PC-9 (cell line): ENCODE measurements around the gene LMBR1L. TPM values are rescaled to one million over a fixed set of nuclear protein-coding genes. Genes with fewer than 3 reads are reported as not detected.

Experiments
- Bru-seq: library from RNA; stranded (reverse); fragments of 400-500 nt; gene quantifications from one replicate; lab custom pipeline; 2021; lab: Mats Ljungman, UMichigan
- BruChase-seq, 2 experiments: library from RNA; stranded (reverse); fragments of 400-500 nt; gene quantifications; one replicate each; lab custom pipeline; 2021; lab: Mats Ljungman, UMichigan
- BruUV-seq: library from RNA; stranded (reverse); fragments of 400-500 nt; replicated peaks from 2 replicates; lab custom pipeline; 2021; lab: Mats Ljungman, UMichigan
- CTCF ChIA-PET: fragments of 300-600 bp; sonication (Branson Sonifier 250); formaldehyde crosslinking; loops from one replicate; lab custom pipeline; 2022; ENCODE audit warnings: antibody characterized with exemption; lab: Charles Lee
- POLR2A ChIA-PET: fragments of 300-600 bp; sonication (Branson Sonifier 250); formaldehyde crosslinking; loops from one replicate; lab custom pipeline; 2022; ENCODE audit warnings: antibody characterized with exemption; ENCODE audit not compliant: unreplicated experiment; lab: Charles Lee
- DNase-seq, 2 experiments: peaks; one replicate each; pipeline versions ENCODE4 v3.0.0 to v3.0.0-alpha.2; 2015 to 2022; ENCODE audit warnings: mixed read lengths in 1 of 2
- H2AFZ ChIP-seq: fragments of 200-600 bp; sonication (generic); 2 replicates; pipeline ENCODE4 v1.8.1; 2017; ENCODE audit warnings: antibody characterized with exemption
- H3F3A ChIP-seq: fragments of 200-600 bp; sonication (generic); 2 replicates; pipeline ENCODE4 v1.8.1; 2017; ENCODE audit warnings: antibody characterized with exemption, mild to moderate bottlenecking, low read depth; ENCODE audit not compliant: insufficient read depth
- H3K27ac ChIP-seq: fragments of 200-600 bp; sonication (generic); 2 replicates; pipeline ENCODE4 v1.6.1; 2016; ENCODE audit warnings: mixed run types
- H3K27me3 ChIP-seq: fragments of 200-600 bp; sonication (generic); 2 replicates; pipeline ENCODE4 v1.6.1; 2016; ENCODE audit warnings: low read depth, mixed run types; ENCODE audit not compliant: insufficient read depth
- H3K36me3 ChIP-seq: fragments of 200-600 bp; sonication (generic); 2 replicates; pipeline ENCODE4 v1.6.1; 2016; ENCODE audit warnings: low read depth, mixed run types
- H3K4me1 ChIP-seq: fragments of 200-600 bp; sonication (generic); replicated peaks from 2 replicates; pipeline ENCODE4 v1.6.1; 2016; ENCODE audit warnings: mixed run types; ENCODE audit not compliant: insufficient read depth
- H3K4me2 ChIP-seq: fragments of 200-600 bp; sonication (generic); 2 replicates; pipeline ENCODE4 v1.6.1; 2017; ENCODE audit warnings: mixed run types
- H3K4me3 ChIP-seq: fragments of 200-600 bp; sonication (generic); 2 replicates; pipeline ENCODE4 v1.6.1; 2016; ENCODE audit warnings: mixed run types
- H3K79me2 ChIP-seq: fragments of 200-600 bp; sonication (generic); 2 replicates; pipeline ENCODE4 v1.6.1; 2017; ENCODE audit warnings: low read depth, mixed run types
- H3K9me2 ChIP-seq: fragments of 200-600 bp; sonication (generic); 2 replicates; pipeline ENCODE4 v1.8.1; 2017; ENCODE audit warnings: mild to moderate bottlenecking; ENCODE audit not compliant: insufficient read depth
- H3K9me3 ChIP-seq: fragments of 200-600 bp; sonication (generic); 2 replicates; pipeline ENCODE4 v1.8.1; 2016; ENCODE audit warnings: low read depth; ENCODE audit not compliant: insufficient read depth
- H4K20me1 ChIP-seq: fragments of 200-600 bp; sonication (generic); 2 replicates; pipeline ENCODE4 v1.8.1; 2017; ENCODE audit not compliant: insufficient read depth
- EZH2 ChIP-seq: fragments of 200-600 bp; sonication (generic); IDR thresholded peaks from 2 replicates; pipeline ENCODE4 v1.8.0; 2017; ENCODE audit warnings: antibody characterized with exemption, low read depth
- intact Hi-C: fragments of 100-400 bp; cut with micrococcal nuclease; formaldehyde crosslinking; loops from one replicate; pipeline ENCODE4 v1.10.0; 2022; ENCODE audit not compliant: unreplicated experiment
- long read RNA-seq: library from polyadenylated mRNA; stranded (forward); transcript quantifications from one replicate; pipeline ENCODE4 v2.0.0, GENCODE V29; 2022
- total RNA-seq: library from RNA; stranded (reverse); gene quantifications from 2 replicates; pipeline ENCODE4 v1.2.3, GENCODE V29; 2021
- TF ChIP-seq, protein P1 (sequence below): fragments of 200-600 bp; sonication (generic); conservative IDR thresholded peaks from 2 replicates; pipeline ENCODE4 v1.6.1; 2017; ENCODE audit warnings: mixed run types, antibody characterized with exemption, mild to moderate bottlenecking, moderate library complexity

LMBR1L gene, protein sequence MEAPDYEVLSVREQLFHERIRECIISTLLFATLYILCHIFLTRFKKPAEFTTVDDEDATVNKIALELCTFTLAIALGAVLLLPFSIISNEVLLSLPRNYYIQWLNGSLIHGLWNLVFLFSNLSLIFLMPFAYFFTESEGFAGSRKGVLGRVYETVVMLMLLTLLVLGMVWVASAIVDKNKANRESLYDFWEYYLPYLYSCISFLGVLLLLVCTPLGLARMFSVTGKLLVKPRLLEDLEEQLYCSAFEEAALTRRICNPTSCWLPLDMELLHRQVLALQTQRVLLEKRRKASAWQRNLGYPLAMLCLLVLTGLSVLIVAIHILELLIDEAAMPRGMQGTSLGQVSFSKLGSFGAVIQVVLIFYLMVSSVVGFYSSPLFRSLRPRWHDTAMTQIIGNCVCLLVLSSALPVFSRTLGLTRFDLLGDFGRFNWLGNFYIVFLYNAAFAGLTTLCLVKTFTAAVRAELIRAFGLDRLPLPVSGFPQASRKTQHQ
- total RNA-seq (53.9 and 63.3 TPM in 2 replicates), Bru-seq, nascent RNA (percentile 56 among the genes with signal in this experiment), BruChase-seq, experiment 1, labeled RNA remaining after a 2-hour chase (percentile 71 among the genes with signal in this experiment), BruChase-seq, experiment 2, labeled RNA remaining after a 6-hour chase (percentile 62 among the genes with signal in this experiment)
- long read RNA-seq, partial matches to known transcripts = 1 of 2 reads
- long read RNA-seq, other reads (novel, unspliced or antisense) = 1 of 2 reads

GRCh38 chr12:49110464-49111155 lies at the start of gene LMBR1L:
TSS of gene LMBR1L (minus strand) at chr12:49110847. CDS start at chr12:49110555, 292 bp downstream.
- TF ChIP-seq EZH2 = no peak
- TF ChIP-seq, protein P1, sequence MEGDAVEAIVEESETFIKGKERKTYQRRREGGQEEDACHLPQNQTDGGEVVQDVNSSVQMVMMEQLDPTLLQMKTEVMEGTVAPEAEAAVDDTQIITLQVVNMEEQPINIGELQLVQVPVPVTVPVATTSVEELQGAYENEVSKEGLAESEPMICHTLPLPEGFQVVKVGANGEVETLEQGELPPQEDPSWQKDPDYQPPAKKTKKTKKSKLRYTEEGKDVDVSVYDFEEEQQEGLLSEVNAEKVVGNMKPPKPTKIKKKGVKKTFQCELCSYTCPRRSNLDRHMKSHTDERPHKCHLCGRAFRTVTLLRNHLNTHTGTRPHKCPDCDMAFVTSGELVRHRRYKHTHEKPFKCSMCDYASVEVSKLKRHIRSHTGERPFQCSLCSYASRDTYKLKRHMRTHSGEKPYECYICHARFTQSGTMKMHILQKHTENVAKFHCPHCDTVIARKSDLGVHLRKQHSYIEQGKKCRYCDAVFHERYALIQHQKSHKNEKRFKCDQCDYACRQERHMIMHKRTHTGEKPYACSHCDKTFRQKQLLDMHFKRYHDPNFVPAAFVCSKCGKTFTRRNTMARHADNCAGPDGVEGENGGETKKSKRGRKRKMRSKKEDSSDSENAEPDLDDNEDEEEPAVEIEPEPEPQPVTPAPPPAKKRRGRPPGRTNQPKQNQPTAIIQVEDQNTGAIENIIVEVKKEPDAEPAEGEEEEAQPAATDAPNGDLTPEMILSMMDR = no peak; the same call in 1 of the 2 replicates
- Histone ChIP-seq H3K79me2 (peaks cover 39% of the 10 kb centered on the region), H3K4me3 (peak within 1 kb of the TSS; percentile 92), H3K27me3 (no peaks in the 10 kb centered on the region), H3K36me3 (no peaks in the 10 kb centered on the region), H3K9me2 (no peaks in the 10 kb centered on the region), H3F3A (peaks cover 19% of the 10 kb centered on the region; the same call in 1 of the 2 replicates), H4K20me1 (no peaks in the 10 kb centered on the region), H3K9me3 (no peaks in the 10 kb centered on the region), H3K4me1 (peaks cover 33% of the 10 kb centered on the region), H3K27ac (peak within 1 kb of the TSS; percentile 69), H2AFZ (peak within 1 kb of the TSS; percentile 99), H3K4me2 (peak within 1 kb of the TSS; percentile 99)
- intact Hi-C loops = loop anchor here (1.0 kb wide), 1 partner anchor 40 kb away; no protein-coding TSS in a partner anchor
- CTCF ChIA-PET = interaction anchor here (0.6 to 2.7 kb wide), 5 partner anchors 10 to 1340 kb away, joined by 3 to 22 read pairs (median 4); no protein-coding TSS in a partner anchor
- POLR2A ChIA-PET = interaction anchor here (0.5 to 0.7 kb wide), 5 partner anchors 103 to 321 kb away, joined by 4 to 5 read pairs (median 4); partner anchors contain the start of gene ADCY6
- peak; percentile 95 to 96 for DNase-seq
- BruUV-seq = TSS peak; percentile 51

DNA sequence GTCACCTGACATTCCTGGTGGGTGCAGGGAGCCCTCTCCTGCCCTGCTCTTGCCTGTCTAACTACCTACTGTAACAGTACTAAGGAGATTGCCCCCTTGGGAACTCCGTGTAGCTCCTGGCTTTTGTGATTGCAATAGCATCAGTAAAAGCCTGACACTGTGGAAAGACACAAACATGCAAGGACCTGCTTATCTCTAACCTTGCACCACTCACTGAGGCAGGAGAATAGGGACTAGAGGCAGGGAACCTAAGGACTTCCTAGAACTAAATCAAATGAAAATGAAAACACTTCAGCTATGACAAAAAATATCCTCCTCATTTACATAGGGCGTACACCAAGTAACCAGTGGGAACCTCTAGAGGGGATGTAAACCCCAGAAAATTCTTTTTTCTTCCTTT lies 49.8 kb upstream of the LMBR1L start:
- intact Hi-C loops = no loop called here
- Histone ChIP-seq H3K9me2 (no peaks in the 10 kb centered on the region), H3K4me3 (no peak overlapping the region), H3K36me3 (no peaks in the 10 kb centered on the region), H3K4me2 (no peak overlapping the region), H3K27me3 (no peaks in the 10 kb centered on the region), H3K27ac (no peak overlapping the region), H3K9me3 (no peaks in the 10 kb centered on the region), H2AFZ (no peak overlapping the region), H4K20me1 (no peaks in the 10 kb centered on the region), H3K4me1 (no peaks in the 10 kb centered on the region), H3K79me2 (no peaks in the 10 kb centered on the region), H3F3A (no peaks in the 10 kb centered on the region)
- no TSS peak for BruUV-seq
- TF ChIP-seq, protein P1 = no peak
- TF ChIP-seq EZH2 = no peak
- ChIA-PET POLR2A (interaction anchor here (0.5 kb wide), 1 partner anchor 375 kb away, joined by 3 read pairs; no protein-coding TSS in a partner anchor), CTCF (no interaction called here)
- no peak for DNase-seq

DNA sequence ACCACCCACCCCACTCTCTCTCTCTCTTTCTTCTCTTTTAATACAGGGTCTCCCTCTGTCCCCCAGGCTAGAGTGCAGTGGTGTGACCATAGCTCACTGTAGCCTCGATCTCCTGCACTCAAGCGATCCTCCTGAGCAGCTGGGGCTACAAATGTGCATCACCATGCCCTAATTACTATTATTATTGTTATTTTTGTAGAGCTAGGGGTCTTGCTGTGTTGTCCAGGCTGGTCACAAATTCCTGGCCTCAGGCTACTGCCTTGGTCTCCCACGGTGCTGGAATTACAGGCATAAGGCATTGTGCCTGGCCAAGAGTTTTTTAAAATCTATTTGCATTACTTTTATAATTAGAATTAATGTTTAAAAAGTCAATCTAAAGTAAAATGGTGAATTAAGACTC lies 43.6 kb upstream of the LMBR1L start:
- Histone ChIP-seq H3K27me3 (no peaks in the 10 kb centered on the region), H3K4me1 (no peaks in the 10 kb centered on the region), H3K9me3 (no peaks in the 10 kb centered on the region), H3K79me2 (no peaks in the 10 kb centered on the region), H3K9me2 (no peaks in the 10 kb centered on the region), H3K36me3 (no peaks in the 10 kb centered on the region), H3F3A (no peaks in the 10 kb centered on the region), H3K4me2 (no peak overlapping the region), H3K4me3 (no peak overlapping the region), H4K20me1 (no peaks in the 10 kb centered on the region), H3K27ac (no peak overlapping the region), H2AFZ (no peak overlapping the region)
- no TSS peak for BruUV-seq
- TF ChIP-seq EZH2 = no peak
- TF ChIP-seq, protein P1 = no peak
- DNase-seq = no peak
- intact Hi-C loops = no loop called here
- ChIA-PET POLR2A (no interaction called here), CTCF (no interaction called here)
